CD4-positive, alpha-beta T cell (primary cell): ENCODE results near the gene SOD2. TPM values are rescaled to one million over a fixed set of nuclear protein-coding genes. Genes with fewer than 3 reads are reported as not detected.

Source experiments
- ATAC-seq: fragments of 200-7000 bp; cut with Tn5 transposase; one replicate; pipeline ENCODE4 v1.10.0; 2022; ENCODE audit warnings: mild to moderate bottlenecking; ENCODE audit not compliant: poor library complexity
- CTCF ChIA-PET: fragments of 350-600 bp; sonication (Branson Sonifier 250); formaldehyde crosslinking; loops from one replicate; lab custom pipeline; 2021; ENCODE audit warnings: antibody characterized with exemption, inconsistent platforms; lab: Charles Lee
- POLR2A ChIA-PET: fragments of 350-600 bp; sonication (Branson Sonifier 250); formaldehyde crosslinking; loops from one replicate; lab custom pipeline; 2021; ENCODE audit warnings: antibody characterized with exemption, inconsistent platforms; lab: Charles Lee
- DNase-seq, 14 experiments: peaks; one replicate each; pipeline ENCODE4 v3.0.0-alpha.2; 2013 to 2020; ENCODE audit warnings: mixed read lengths in 2 of 14
- H3K27ac ChIP-seq, 2 donors: one replicate each; pipeline versions ENCODE4 v1.5.1 to v1.7.0; 2013; ENCODE audit warnings: low read length in 2 of 2, low read depth in 1 of 2, mild to moderate bottlenecking in 1 of 2
- H3K27me3 ChIP-seq, 2 experiments: 1 replicate in 1 of 2; 2 replicates in 1 of 2; pipeline versions ENCODE4 v1.6.1 to v1.7.0; 2013; ENCODE audit warnings: low read length in 2 of 2, control low read depth in 1 of 2, mild to moderate bottlenecking in 1 of 2, moderate library complexity in 1 of 2; ENCODE audit not compliant: insufficient read depth in 2 of 2, control insufficient read depth in 1 of 2
- H3K36me3 ChIP-seq: one replicate; pipeline ENCODE4 v1.6.1; 2013; ENCODE audit warnings: low read length, control low read depth; ENCODE audit not compliant: insufficient read depth
- H3K4me1 ChIP-seq: one replicate; pipeline ENCODE4 v1.6.1; 2013; ENCODE audit warnings: low read length, control low read depth; ENCODE audit not compliant: insufficient read depth
- H3K4me3 ChIP-seq: one replicate; pipeline ENCODE4 v1.5.1; 2013; ENCODE audit warnings: mild to moderate bottlenecking, low read length, moderate library complexity
- H3K9me3 ChIP-seq, 2 experiments: 1 replicate in 1 of 2; 2 replicates in 1 of 2; pipeline versions ENCODE4 v1.6.1 to v1.7.0; 2013; ENCODE audit warnings: low read length in 2 of 2, mild to moderate bottlenecking in 2 of 2, control low read depth in 1 of 2, moderate library complexity in 1 of 2; ENCODE audit not compliant: control insufficient read depth in 1 of 2, insufficient read depth in 1 of 2
- H3K27ac Mint-ChIP-seq: one replicate; pipeline ENCODE4 v1.8.0; 2020; ENCODE audit warnings: mixed read lengths
- H3K27me3 Mint-ChIP-seq: one replicate; pipeline ENCODE4 v1.8.0; 2021; ENCODE audit warnings: mixed read lengths
- H3K36me3 Mint-ChIP-seq: one replicate; pipeline ENCODE4 v1.8.0; 2021; ENCODE audit warnings: low read depth, mixed read lengths
- H3K4me1 Mint-ChIP-seq: one replicate; pipeline ENCODE4 v1.8.0; 2021; ENCODE audit warnings: low read depth, mixed read lengths
- H3K4me3 Mint-ChIP-seq: one replicate; pipeline ENCODE4 v1.8.0; 2020; ENCODE audit warnings: mild to moderate bottlenecking, mixed read lengths
- H3K9me3 Mint-ChIP-seq: one replicate; pipeline ENCODE4 v1.8.0; 2020; ENCODE audit warnings: mixed read lengths
- CTCF ChIP-seq: fragments of 200-600 bp; IDR thresholded peaks from one replicate; pipeline ENCODE4 v1.8.0; 2022; ENCODE audit warnings: antibody characterized with exemption, mild to moderate bottlenecking
- intact Hi-C, 2 experiments: fragments of 100-400 bp; cut with DNase I in 1 of 2; cut with micrococcal nuclease in 1 of 2; formaldehyde crosslinking; loops; one replicate each; pipeline versions ENCODE4 v1.15.1 to v1.9.0; 2023 to 2025; cut with DNase I, micrococcal nuclease
- total RNA-seq, 174 experiments: library from RNA in 2 of 174; stranded (reverse) in 2 of 174; gene quantifications; one replicate each; pipeline ENCODE4 v1.2.3 and lab custom pipeline; 2021 to 2026

The SOD2 gene
- total RNA-seq, 2 experiments from 2014 or later, result 182 to 195 TPM

- intact Hi-C loops, result no loop called here
- Mint-ChIP-seq H3K4me3 (no peak overlapping the region), H3K9me3 (no peaks in the 10 kb centered on the region), H3K36me3 (peaks cover 83% of the 10 kb centered on the region), H3K27me3 (no peaks in the 10 kb centered on the region), H3K27ac (peak overlapping the region; percentile 68), H3K4me1 (peaks cover 14% of the 10 kb centered on the region)
- no peak overlapping the region for H3K27ac ChIP-seq
- CTCF ChIA-PET, result no interaction called here
- no peak for ATAC-seq
- TF ChIP-seq CTCF, result no peak
- peaks cover 84% of the 10 kb centered on the region for H3K36me3 ChIP-seq
- no peak overlapping the region for H3K4me3 ChIP-seq
- no peaks in the 10 kb centered on the region for H3K27me3 ChIP-seq
- peaks cover 4% of the 10 kb centered on the region for H3K4me1 ChIP-seq
- H3K9me3 ChIP-seq, result no peaks in the 10 kb centered on the region
- POLR2A ChIA-PET, result interaction anchor here (0.9 to 1.4 kb wide), 3 partner anchors 10 to 44 kb away, joined by 3 to 4 read pairs (median 3); partner anchors contain the start of gene SOD2
- DNase-seq, result no peak
Observed at GRCh38 chr6:159682295-159682694, 10.7 kb downstream of the SOD2 start.

DNA sequence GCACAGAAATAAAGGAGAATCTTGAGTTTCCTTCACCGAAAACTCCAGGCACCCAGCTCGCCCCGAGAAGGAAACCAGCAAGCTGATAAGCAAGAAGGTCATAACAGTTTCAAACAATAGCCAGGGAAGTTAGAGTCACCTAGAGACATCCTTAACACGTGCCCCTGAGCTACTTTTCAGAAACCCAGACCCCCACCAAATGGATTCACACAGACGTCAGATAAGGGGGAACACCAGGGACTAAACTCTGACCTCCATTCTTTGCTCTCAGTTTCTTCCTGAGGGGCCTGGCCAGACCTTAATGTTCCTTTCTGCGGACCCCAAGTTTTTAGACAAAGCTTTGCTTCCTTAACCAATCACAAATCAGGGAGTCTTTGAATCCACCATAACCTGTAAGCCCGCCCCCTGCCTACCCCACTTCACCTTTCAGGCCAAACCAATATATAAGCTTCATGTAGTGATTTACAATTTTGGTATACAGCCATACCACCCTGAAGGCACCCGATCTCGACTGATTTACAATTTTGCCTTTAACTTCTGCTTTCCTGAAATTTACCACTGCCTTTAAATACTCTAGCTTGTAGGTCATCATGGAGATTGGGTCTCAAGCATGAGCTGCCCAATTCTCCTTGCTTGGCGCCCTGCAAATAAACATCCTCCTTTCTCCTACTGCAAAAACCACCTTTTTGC lies 11.7 kb downstream of the SOD2 start:
- Histone ChIP-seq H3K4me1 (no peaks in the 10 kb centered on the region), H3K4me3 (no peak overlapping the region), H3K9me3 (no peaks in the 10 kb centered on the region), H3K27me3 (no peaks in the 10 kb centered on the region), H3K36me3 (peaks cover 75% of the 10 kb centered on the region), H3K27ac (no peak overlapping the region)
- peaks cover 83% of the 10 kb centered on the region for H3K36me3 Mint-ChIP-seq
- H3K27me3 Mint-ChIP-seq, result no peaks in the 10 kb centered on the region
- no peak for TF ChIP-seq CTCF
- H3K27ac Mint-ChIP-seq, result no peak overlapping the region
- no peak for ATAC-seq
- intact Hi-C loops, result no loop called here
- no peak overlapping the region for H3K4me3 Mint-ChIP-seq
- ChIA-PET POLR2A (interaction anchor here (1.0 to 1.4 kb wide), 2 partner anchors 10 to 45 kb away, joined by 3 read pairs; no protein-coding TSS in a partner anchor), CTCF (no interaction called here)
- no peak for DNase-seq
- peaks cover 5% of the 10 kb centered on the region for H3K4me1 Mint-ChIP-seq
- no peaks in the 10 kb centered on the region for H3K9me3 Mint-ChIP-seq

GRCh38 chr6:159680104-159680503 lies 12.9 kb downstream of the SOD2 start:
- POLR2A ChIA-PET, result no interaction called here
- Mint-ChIP-seq H3K4me1 (peaks cover 5% of the 10 kb centered on the region), H3K9me3 (no peaks in the 10 kb centered on the region), H3K27ac (no peak overlapping the region), H3K36me3 (peaks cover 83% of the 10 kb centered on the region), H3K27me3 (no peaks in the 10 kb centered on the region), H3K4me3 (no peak overlapping the region)
- intact Hi-C loops, result no loop called here
- no peak overlapping the region for H3K4me3 ChIP-seq
- CTCF ChIA-PET, result no interaction called here
- DNase-seq, result no peak
- no peaks in the 10 kb centered on the region for H3K4me1 ChIP-seq
- H3K9me3 ChIP-seq, result no peaks in the 10 kb centered on the region
- H3K36me3 ChIP-seq, result peaks cover 64% of the 10 kb centered on the region
- no peak for TF ChIP-seq CTCF
- no peak overlapping the region for H3K27ac ChIP-seq
- no peaks in the 10 kb centered on the region for H3K27me3 ChIP-seq
- no peak for ATAC-seq
